ENCODE results near the gene POU2F3.

GRCh38 chr11:120326228-120326627 lies 86.3 kb downstream of the POU2F3 start:
- no peak for TF ChIP-seq CTCF (IDR thresholded peaks at IDR 0.05)
- no peak for TF ChIP-seq POLR2A (IDR thresholded peaks at IDR 0.05)

Data from esophagus squamous epithelium (tissue), 4 donors.